ENCODE data around the gene PLAAT4. TPM values are rescaled to one million over a fixed set of nuclear protein-coding genes. Genes with fewer than 3 reads are reported as not detected.
"Not testable (repeated sequence)": the region's sequence is repeated elsewhere in the genome, so short reads cannot be mapped to it uniquely, and the experiment has no call there.

Gene PLAAT4
- total RNA-seq, 1 donor from 2014 or later, result 15.5 TPM

DNA sequence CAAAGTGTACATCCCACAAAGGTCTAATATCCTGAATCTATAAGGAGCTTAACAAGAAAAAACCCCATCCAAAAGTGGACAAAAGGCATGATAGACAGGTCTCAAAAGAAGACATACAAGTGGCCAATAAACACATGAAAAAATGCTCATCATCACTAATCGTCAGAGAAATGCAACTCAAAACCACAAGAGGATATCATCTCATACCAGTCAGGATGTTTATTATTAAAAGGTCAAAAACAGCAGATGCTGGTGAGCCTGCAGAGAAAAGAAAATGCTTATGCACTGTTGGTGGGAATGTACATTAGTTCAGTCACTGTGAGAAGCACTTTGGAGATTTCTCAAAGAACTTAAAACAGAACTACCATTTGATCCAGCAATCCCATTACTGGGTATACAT lies 18.1 kb upstream of the PLAAT4 start:
- intact Hi-C loops (cut with micrococcal nuclease), result no loop called here
- no peaks in the 10 kb centered on the region for H3K27me3 ChIP-seq (ENCODE audit: low read depth)
- TF ChIP-seq, protein P1, sequence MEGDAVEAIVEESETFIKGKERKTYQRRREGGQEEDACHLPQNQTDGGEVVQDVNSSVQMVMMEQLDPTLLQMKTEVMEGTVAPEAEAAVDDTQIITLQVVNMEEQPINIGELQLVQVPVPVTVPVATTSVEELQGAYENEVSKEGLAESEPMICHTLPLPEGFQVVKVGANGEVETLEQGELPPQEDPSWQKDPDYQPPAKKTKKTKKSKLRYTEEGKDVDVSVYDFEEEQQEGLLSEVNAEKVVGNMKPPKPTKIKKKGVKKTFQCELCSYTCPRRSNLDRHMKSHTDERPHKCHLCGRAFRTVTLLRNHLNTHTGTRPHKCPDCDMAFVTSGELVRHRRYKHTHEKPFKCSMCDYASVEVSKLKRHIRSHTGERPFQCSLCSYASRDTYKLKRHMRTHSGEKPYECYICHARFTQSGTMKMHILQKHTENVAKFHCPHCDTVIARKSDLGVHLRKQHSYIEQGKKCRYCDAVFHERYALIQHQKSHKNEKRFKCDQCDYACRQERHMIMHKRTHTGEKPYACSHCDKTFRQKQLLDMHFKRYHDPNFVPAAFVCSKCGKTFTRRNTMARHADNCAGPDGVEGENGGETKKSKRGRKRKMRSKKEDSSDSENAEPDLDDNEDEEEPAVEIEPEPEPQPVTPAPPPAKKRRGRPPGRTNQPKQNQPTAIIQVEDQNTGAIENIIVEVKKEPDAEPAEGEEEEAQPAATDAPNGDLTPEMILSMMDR (IDR thresholded peaks at IDR 0.05; ENCODE audit: borderline replicate concordance), result no peak
- no peaks in the 10 kb centered on the region for H3K36me3 ChIP-seq
- no peaks in the 10 kb centered on the region for H3K4me1 ChIP-seq
- no peak overlapping the region for H3K27ac ChIP-seq (replicated peaks)
- peaks cover 11% of the 10 kb centered on the region for H3K9me3 ChIP-seq (replicated peaks)
- DNase-seq, result no peak
- H3K4me3 ChIP-seq, result no peak overlapping the region

DNA sequence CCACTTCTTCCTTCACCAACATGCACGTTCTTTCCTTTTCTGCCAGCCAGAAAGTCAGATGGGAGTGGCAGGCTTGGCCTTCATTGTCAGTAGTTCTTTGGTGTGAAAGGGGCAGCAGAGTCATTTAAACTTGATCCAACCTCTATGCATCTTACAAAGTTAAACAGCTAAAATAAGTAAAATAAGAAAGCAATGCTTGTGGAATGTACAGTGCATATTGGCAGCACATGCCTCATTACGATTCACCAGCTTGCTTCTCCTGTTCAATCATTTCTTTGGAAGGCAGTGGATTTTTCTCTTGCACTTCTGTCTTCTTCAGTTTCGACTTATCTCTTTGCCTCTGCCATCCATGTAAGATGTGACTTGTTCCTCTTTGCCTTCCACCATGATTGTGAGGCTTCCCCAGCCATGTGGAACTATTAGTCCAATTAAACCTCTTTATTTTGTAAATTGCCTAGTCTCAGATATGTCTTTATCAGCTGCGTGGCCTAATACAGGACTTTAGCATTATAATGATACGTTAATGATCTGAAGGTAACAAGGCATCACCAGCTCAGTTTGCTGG lies 15.9 kb upstream of the PLAAT4 start:
- no peak for DNase-seq
- intact Hi-C loops (cut with micrococcal nuclease), result no loop called here
- no peak overlapping the region for H3K4me3 ChIP-seq
- H3K27ac ChIP-seq (replicated peaks), result no peak overlapping the region
- no peaks in the 10 kb centered on the region for H3K36me3 ChIP-seq
- no peaks in the 10 kb centered on the region for H3K4me1 ChIP-seq
- peaks cover 22% of the 10 kb centered on the region for H3K9me3 ChIP-seq (replicated peaks)
- TF ChIP-seq, protein P1 (IDR thresholded peaks at IDR 0.05; ENCODE audit: borderline replicate concordance), result no peak
- peaks cover 5% of the 10 kb centered on the region for H3K27me3 ChIP-seq (ENCODE audit: low read depth)

DNA sequence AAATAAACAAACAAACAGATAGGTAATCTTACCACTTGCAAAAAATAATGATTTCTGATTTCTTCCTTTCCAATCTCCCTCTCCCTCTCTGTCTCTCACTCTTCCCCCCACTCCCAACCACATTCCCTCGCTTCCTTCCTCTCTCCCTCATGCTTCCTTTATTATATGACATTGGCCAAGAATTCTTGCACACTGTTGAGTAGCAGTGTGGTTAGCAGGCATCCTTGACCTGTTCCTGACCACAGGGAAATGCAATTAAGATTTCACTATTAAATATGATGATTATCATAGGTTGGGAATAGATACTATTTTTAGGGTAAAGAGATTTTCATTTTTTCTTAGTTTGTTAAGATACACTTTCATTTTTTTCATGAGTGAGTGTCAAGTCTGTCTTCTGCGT lies 14.7 kb upstream of the PLAAT4 start:
- peaks cover 22% of the 10 kb centered on the region for H3K9me3 ChIP-seq (replicated peaks)
- no peaks in the 10 kb centered on the region for H3K4me1 ChIP-seq
- no peaks in the 10 kb centered on the region for H3K36me3 ChIP-seq
- intact Hi-C loops (cut with micrococcal nuclease), result no loop called here
- no peak overlapping the region for H3K4me3 ChIP-seq
- TF ChIP-seq, protein P1 (IDR thresholded peaks at IDR 0.05; ENCODE audit: borderline replicate concordance), result no peak
- H3K27ac ChIP-seq (replicated peaks), result no peak overlapping the region
- H3K27me3 ChIP-seq (ENCODE audit: low read depth), result peaks cover 5% of the 10 kb centered on the region
- no peak for DNase-seq

DNA sequence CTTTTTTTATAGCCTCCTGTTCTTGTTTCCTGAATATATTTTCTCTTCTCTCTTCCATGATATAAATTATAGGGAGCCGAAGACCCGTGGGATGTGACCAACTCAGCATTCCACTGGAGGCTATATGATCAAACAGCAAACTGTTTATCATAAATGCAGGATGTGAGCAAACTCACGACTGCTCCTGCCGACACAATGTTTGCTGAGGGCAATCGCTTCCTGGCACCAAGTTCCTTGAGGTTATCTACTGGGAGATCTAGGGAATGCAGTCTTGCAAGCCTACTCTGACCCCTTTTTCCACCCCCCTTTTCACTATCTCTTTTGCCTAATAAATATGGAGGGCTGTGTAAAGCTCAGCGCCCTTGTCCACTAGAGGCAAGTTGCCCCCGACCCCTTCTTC lies 13.5 kb upstream of the PLAAT4 start:
- intact Hi-C loops (cut with micrococcal nuclease), result no loop called here

DNA sequence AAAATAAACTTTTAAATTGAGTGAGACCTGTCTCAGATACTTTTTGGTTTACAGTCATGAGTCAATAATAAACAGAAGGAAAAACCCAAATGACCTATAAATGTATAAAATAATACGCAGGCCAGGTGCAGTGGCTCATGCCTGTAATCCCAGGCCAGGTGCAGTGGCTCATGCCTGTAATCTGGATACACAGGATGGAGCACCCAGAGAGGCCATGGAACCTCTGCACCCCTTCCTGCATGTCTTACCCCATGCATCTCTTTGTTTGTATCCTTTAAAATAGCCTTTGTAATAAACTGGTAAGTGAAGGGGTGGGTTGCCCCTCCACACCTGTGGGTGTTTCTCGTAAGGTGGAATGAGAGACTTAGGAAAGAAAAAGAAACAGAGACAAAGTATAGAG lies 8.9 kb upstream of the PLAAT4 start:
- no peak for DNase-seq
- peaks cover 20% of the 10 kb centered on the region for H3K9me3 ChIP-seq (replicated peaks)
- no peaks in the 10 kb centered on the region for H3K4me1 ChIP-seq
- H3K27ac ChIP-seq (replicated peaks), result no peak overlapping the region
- intact Hi-C loops (cut with micrococcal nuclease), result no loop called here
- peaks cover 5% of the 10 kb centered on the region for H3K27me3 ChIP-seq (ENCODE audit: low read depth)
- TF ChIP-seq, protein P1 (IDR thresholded peaks at IDR 0.05; ENCODE audit: borderline replicate concordance), result no peak
- no peak overlapping the region for H3K4me3 ChIP-seq
- no peaks in the 10 kb centered on the region for H3K36me3 ChIP-seq

More for the DNA sequence above, 13.5 kb upstream of the PLAAT4 start:
- peaks cover 5% of the 10 kb centered on the region for H3K27me3 ChIP-seq (ENCODE audit: low read depth)
- TF ChIP-seq, protein P1 (IDR thresholded peaks at IDR 0.05; ENCODE audit: borderline replicate concordance), result no peak
- no peaks in the 10 kb centered on the region for H3K36me3 ChIP-seq
- no peak overlapping the region for H3K27ac ChIP-seq (replicated peaks)
- peaks cover 22% of the 10 kb centered on the region for H3K9me3 ChIP-seq (replicated peaks)
- no peak for DNase-seq
- no peak overlapping the region for H3K4me3 ChIP-seq
- H3K4me1 ChIP-seq, result no peaks in the 10 kb centered on the region

DNA sequence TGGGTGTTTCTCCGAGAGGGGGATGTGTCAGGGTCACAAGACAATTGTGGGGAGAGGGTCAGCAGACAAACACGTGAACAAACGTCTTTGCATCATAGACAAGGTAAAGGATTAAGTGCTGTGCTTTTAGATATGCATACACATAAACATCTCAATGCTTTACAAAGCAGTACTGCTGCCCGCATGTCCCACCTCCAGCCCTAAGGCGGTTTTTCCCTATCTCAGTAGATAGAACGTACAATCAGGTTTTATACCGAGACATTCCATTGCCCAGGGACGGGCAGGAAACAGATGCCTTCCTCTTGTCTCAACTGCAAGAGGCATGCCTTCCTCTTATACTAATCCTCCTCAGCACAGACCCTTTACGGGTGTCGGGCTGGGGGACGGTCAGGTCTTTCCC lies 8.5 kb upstream of the PLAAT4 start:
- intact Hi-C loops (cut with micrococcal nuclease); H3K4me1 ChIP-seq; H3K4me3 ChIP-seq; DNase-seq; H3K27ac ChIP-seq (replicated peaks); H3K27me3 ChIP-seq (ENCODE audit: low read depth); H3K36me3 ChIP-seq: not testable (repeated sequence)
- H3K9me3 ChIP-seq (replicated peaks), result peaks cover 15% of the 10 kb centered on the region

DNA sequence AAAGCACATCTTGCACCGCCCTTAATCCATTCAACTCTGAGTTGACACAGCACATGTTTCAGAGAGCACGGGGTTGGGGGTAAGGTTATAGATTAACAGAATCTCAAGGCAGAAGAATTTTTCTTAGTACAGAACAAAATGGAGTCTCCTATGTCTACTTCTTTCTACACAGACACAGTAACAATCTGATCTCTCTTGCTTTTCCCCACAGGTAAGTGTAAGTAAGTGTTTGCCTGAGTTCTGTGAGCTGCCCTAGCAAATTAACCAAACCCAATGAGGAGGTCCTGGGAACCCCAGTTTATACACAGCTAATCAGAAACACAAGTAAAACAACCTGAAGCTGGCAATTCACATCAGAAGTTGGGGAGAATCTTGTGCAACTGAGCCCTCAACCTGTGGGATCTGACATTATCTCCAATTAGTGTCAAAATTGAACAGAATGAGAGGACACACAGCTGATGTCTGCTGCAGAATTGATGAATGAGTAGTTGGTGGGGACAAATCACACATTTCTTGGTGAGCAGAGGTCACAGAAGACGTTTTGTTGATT lies 7.8 kb upstream of the PLAAT4 start:
- H3K9me3 ChIP-seq (replicated peaks), result not testable (repeated sequence)

DNA sequence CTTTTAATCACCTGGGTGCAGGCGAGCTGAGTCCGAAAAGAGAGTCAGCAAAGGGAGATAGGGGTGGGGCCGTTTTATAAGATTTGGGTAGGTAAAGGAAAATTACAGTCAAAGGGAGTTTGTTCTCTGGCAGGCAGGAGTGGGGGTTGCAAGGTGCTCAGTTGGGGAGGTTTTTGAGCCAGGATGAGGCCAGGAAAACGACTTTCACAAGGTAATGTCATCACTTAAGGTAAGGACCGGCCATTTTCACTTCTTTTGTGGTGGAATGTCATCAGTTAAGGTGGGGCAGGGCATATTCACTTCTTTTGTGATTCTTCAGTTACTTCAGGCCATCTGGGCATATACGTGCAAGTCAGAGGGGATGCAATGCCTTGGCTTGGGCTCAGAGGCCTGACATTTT lies 7.2 kb upstream of the PLAAT4 start:
- DNase-seq; H3K9me3 ChIP-seq (replicated peaks); H3K27me3 ChIP-seq (ENCODE audit: low read depth); H3K4me3 ChIP-seq; H3K4me1 ChIP-seq; H3K36me3 ChIP-seq; intact Hi-C loops (cut with micrococcal nuclease); H3K27ac ChIP-seq (replicated peaks): not testable (repeated sequence)

More for the DNA sequence above, 7.8 kb upstream of the PLAAT4 start:
- intact Hi-C loops (cut with micrococcal nuclease); H3K27ac ChIP-seq (replicated peaks); H3K36me3 ChIP-seq; DNase-seq; H3K4me3 ChIP-seq; H3K4me1 ChIP-seq; H3K27me3 ChIP-seq (ENCODE audit: low read depth): not testable (repeated sequence)
